Skeletal muscle cell (primary cell): Measurements from ENCODE around the gene C16orf92.
"Not testable (repeated sequence)": the region's sequence is repeated elsewhere in the genome, so short reads cannot be mapped to it uniquely, and the experiment has no call there.

Source experiments
- DNase-seq: peaks from one replicate; pipeline ENCODE4 v3.0.0-alpha.2; 2010; ENCODE audit warnings: low read depth
- H3K4me3 ChIP-seq: 2 replicates; pipeline ENCODE4 v1.5.1; 2011; ENCODE audit warnings: low read depth, mild to moderate bottlenecking, control low read depth, low read length, moderate library complexity

Gene C16orf92

DNA sequence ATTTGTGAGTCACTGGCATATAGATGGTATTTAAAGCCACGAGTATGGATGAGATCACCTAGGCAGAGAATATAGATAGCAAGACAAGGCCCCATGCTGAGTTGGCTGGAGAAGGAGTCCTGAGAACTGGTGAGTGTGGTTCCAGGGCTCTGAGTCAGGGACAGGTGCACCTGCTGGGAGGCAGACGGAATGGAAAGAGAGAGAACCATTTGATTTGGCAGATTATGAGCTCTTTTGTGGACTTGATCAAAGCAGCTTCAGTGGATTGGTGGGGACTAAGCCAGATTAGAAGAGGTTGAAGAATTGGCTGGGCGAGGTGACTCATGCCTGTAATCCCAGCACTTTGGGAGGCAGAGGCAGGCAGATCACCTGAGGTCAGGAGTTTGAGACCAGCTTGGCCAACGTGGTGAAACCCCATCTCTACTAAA, 4.3 kb upstream of the C16orf92 start:
- H3K4me3 ChIP-seq: no peak overlapping the region
- peak; percentile 12 for DNase-seq

DNA sequence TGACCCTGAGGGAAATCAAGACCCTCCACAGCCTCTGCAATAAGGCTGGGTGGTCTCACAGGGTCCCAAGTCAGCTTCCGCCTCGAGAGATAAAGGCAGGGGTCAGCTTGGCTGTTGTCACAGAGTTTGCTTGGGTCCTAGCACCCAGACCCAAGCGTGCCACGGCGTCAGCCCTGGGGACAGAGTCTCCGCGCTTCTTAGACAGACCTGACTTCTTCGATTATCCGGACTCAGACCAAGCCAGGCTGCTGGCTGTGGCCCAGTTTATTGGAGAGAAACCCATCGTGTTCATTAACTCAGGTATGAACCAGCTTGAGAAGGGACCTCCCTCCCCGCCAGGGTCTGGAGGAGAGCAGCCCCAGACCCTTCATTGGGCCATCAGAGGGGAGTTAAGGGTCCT, 588 bp downstream of the C16orf92 start:
- no peak overlapping the region for H3K4me3 ChIP-seq
- DNase-seq: no peak

DNA sequence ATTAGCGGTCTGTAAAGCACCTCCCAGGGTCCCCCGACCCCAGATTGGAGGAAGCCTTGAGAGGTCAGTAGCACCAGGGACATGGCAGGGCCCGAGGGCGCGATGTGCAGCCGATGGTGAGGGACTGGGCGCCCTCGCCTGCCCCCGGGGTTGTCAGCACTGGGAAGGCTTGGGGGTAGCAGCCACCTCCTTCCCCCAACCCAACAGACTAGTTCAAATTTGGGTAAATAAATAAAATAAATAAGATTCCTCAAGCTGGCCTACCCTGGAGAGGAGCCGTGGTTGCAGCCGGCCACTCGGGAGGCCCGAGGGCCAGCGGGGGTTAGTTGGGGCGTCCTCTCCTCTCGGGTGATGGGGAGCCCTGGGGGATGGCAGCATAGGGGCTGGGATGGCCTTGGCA, 1.5 kb downstream of the C16orf92 start:
- H3K4me3 ChIP-seq: no peak overlapping the region

DNA sequence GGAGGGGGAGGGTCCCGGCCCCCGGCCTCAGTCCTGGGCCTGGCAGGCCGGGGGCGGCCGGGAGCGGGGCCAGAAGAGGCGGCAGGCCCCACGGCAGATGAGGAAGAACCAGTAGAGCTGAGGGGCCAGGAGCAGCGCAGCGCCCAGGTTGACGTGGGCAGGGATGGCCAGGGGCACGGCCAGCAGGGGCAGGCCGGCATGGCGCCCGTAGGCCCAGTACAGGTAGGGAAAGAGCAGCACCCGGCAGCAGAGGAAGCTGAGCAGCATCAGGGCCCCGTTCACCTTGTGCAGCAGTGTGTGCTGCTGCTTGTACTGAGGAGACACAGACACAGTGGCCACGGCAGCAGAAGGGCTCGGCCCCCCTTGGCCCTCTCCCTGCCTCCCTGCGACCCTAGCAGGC, 2.2 kb downstream of the C16orf92 start:
- DNase-seq: no peak
- no peak overlapping the region for H3K4me3 ChIP-seq

More for the DNA sequence above, 1.5 kb downstream of the C16orf92 start:
- DNase-seq: no peak

DNA sequence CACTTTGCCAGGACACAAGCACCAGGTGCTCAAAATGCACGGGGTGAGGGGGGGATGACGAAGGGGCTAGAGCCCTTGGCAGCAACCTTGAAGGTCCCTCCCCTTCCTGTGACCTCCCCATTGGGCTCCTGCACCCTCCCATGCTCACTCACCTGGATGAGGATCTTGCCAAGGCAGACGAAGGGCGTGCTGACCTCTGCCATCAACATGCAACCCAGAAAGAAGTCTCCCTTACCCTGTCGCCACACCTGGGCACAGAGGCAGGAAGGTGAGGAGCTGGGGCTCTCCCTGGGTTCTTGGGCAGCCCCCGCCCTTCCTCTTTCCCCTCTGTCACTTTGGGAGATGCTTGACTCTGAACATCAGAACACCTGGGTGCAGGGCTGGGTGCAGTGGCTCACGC, 2.6 kb downstream of the C16orf92 start:
- DNase-seq: no peak
- H3K4me3 ChIP-seq: no peak overlapping the region

DNA sequence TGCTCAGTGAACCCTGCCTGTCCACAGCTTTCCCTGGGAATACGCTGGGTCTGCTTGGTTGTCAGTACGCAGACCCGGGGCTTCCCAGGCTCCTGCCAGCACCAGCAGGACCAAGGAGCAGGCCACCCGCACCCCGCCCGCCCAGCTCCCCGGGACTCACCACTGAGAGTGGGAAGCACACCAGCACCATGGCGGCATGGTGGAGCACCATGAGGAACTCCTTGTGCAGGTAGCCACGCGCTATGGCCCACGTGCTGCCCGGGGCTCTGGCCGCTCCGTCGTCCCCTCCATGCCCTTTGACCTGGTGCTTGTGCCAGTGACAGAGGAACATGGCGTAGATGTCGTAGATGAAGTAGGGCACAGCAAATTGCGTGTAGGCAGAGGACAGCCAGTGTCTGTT, 3.5 kb downstream of the C16orf92 start:
- DNase-seq: no peak
- H3K4me3 ChIP-seq: no peak overlapping the region

DNA sequence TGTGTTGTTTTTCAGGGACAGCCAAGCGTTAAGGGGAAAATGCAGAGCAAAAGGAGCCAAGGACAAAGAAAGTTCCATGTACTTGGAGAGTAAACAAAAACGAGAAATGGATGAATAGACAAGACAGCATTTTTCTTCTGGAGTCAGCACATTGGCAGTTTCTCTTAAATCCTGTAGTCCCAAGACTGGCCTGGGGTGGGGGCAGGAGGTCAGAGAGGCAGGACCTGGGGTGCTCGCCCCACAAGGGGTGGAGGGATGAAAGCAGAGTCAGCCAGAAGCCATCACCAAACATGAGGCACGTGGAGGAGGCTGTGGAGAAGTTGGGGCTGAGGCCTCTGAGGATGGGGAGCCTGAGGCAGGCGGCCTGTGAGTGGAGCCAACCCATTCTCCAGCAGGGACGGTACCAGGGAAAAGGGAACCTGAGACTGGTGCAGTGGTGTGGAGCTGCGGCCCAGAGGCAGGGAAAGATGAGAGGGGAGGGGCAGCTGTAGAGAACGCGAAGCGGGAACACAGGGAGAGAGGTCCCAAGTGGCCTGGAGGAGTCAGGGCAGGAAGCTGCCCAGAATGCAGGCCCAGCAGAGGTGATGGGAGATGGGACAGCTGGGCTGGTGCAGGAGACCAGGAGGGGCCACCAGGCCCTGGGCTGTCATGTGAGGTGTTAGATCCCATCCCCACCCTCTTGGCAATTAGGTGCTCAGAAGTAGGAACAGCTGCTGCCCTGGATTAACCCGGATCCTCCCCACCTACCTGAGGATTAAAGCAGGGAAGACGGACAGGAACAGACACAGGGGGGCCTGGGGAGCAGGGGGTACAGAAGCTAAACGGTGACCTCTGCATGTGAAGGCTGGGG, 4.8 kb downstream of the C16orf92 start:
- no peak overlapping the region for H3K4me3 ChIP-seq
- no peak for DNase-seq

DNA sequence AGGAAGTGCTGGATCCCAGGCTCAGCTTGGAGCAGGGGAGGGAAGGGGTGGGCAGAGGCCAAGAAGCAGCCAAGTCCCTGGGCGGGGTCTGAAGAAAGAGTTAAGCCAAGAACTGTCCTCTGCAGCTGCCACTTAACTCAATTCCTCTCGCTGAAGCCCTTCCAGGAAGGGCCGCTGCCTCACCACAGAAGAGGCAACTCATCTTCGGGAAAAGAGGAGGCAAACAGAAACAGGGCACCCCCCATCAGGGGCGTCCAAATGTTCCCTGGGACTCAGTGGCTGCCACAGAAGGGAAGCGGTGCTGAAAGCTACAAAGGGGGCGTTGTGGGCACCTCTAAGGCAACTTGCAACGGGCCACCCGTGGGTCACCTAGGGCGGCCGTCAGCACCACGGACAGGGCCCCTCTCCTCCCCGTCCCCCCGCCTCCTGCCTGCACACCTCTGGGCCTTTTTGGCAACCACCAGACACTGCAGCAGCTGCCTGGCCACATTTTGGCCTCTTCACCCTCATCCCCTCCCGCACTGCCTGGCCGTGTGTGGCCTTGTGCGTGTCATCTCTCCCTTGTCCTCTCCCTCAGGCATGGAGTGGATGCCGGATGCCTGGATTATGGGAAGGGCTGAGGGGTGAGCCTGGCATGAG, 5.6 kb downstream of the C16orf92 start:
- no peak for DNase-seq
- no peak overlapping the region for H3K4me3 ChIP-seq

DNA sequence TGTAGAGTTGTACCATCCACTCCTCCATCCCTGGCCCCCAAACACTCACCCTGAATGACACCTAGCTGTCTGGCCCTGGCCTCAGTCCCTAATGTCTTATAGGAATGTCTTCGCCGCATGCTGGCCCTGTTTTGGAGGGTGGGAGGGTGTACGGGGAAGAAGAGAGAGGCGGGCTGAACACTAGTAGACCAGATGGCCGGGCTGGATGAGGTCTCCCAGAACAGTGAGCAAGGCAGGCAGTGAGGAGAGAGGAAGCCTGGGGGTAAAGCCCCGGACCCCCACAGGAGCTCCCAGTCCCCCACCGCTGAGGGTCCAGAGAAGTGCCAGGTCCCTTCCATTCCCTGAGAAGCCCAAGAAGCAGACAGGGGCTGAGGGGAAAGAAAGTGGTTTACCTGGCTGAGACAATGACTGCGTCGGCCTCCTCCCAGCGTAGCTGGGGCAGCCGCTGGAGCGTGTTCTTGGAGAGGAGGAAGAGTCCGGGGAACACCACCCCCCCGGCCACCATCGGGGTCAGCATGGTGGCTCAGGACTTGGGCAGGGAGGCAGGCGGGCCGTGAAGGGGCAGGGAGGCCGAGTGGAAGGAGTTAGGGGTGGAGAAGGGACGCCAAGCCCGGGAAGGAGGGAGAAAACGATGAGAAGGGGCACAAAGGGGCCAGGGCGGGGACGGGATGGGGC, 7.2 kb downstream of the C16orf92 start:
- no peak overlapping the region for H3K4me3 ChIP-seq

DNA sequence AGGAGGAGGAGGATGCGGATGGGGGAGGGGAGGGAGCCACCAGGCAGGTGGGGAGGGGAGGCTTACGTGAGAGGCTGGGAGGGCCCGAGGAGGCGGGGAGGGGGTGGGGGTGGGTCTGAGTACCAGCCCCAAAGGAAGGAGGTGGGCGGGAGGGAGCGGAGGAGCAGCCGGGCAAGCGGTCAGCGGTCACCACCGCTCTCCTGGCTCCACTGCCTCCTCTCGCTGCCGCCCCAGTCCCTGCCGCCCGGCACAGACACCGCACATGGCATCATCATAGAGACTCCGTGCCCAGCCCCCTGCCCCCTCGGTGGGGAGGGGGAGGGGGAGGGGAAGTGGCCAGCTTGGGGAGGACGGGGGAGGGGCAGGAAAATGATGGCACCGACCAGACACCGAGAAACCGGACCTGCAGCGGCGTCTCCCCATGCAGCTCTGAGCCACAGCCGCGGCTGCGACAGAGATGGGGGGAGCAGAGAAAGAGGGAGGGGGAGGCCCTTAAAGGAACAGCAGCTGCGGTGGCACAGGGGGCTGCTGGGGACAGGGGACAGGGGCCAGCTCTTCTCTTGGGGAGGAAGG, 7.9 kb downstream of the C16orf92 start, which contains the start of gene TLCD3B:
Gene TLCD3B, minus strand, starts transcription at position 431 of the 573 bp plus-strand sequence. CDS start 744 bp downstream, outside the sequence.
- peak within 1 kb of the TSS; percentile 23 for H3K4me3 ChIP-seq

More for the DNA sequence above, 7.2 kb downstream of the C16orf92 start:
- no peak for DNase-seq

DNA sequence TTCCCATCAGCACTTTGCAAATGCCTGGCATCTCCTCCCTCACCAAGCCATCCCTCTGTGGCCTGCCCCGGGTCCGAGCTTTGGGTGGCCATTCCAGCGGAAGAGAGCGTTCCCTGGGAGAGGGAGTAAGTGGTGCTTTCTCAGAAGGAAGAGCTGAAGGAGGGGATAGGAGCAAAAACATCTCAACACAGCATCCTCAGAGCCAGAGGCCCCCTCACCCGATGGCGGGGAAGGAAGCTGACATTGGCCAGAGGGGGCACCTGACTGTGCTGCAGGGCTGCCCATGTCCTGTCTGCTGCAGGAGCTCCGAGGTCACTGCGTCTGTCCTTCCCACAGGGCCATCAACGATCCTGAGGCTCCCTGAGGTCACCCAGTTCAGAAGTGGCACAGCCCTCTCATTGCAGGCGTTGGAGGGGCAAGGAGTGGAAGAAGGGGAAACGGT, 8.5 kb downstream of the C16orf92 start:
- DNase-seq: no peak
- peak overlapping the region; percentile 23 for H3K4me3 ChIP-seq

More for the DNA sequence above, 7.9 kb downstream of the C16orf92 start, which contains the start of gene TLCD3B:
- no peak for DNase-seq

DNA sequence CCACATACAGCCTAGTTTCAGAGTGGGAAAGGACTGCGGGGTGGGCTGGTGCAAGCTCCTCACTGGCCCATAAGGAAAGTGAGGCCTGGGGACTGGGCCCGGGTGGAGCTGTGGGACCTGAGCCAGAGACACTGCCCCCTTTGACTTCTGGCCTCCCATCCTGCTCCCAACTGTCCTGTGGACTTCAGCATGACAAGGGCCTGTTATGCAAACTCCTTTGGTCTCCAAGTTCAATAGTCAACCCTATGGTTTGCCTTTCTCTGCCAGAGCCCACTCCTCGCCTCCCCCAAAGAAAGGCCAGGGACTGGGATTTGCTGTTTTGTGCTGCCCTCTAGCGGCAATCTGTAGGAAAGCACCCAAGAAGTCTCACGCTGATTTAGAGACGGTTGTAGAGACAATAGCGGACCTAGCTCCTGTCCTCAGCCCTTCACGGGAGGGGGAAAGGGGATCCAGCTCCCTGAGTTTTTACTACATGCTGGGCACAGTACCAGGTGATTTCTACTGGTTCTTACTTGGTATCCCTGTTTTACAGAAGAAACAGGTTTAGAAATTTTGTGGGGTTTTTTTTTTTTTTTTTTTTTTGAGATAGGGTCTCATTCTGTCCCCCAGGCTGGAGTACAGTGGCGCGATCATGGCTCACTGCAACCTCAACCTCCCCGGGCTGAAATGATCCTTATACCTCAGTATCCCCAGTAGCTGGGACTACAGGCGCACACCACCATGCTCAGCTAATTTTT, 9.3 kb downstream of the C16orf92 start:
- peak; percentile 12 for DNase-seq
- no peak overlapping the region for H3K4me3 ChIP-seq

DNA sequence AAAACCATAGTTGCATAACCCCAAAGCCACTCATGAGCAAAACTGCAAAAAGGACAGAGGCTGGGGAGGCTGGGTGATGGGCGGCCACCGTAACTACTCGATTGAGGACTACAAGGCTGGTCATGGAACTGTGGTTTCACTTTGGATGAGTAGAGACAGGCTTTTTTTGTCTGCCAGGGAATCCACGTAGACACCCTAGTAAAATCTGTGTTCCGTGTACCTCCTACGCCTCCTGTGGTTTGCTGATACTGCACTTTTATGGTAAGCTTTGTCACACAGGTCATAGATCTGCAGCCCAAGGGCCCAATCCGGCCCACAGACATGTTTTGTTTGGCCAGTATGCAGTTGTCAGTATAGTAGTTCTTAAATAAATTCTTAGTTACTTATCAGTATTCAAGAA, 10.3 kb downstream of the C16orf92 start:
- no peak for DNase-seq
- no peak overlapping the region for H3K4me3 ChIP-seq

DNA sequence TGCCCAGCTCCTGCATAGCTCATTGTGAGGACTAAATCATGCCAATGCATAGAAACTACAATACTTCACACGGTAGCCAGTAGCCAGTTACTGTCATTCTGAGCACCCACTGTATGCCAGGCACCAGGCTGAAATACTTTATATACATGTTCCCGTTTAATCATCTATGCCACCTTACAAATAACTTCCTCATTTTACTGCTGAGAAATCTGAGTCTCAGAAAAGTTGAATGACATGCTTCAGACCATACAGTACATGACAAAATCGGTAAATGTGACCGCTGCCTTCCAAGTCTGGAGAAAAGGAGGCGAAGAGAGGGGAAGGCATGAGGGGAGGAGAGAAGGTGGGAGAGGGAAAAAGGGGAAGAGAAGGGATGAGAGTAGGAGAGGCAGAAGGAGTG, 17.2 kb downstream of the C16orf92 start:
- no peak for DNase-seq
- H3K4me3 ChIP-seq: no peak overlapping the region

DNA sequence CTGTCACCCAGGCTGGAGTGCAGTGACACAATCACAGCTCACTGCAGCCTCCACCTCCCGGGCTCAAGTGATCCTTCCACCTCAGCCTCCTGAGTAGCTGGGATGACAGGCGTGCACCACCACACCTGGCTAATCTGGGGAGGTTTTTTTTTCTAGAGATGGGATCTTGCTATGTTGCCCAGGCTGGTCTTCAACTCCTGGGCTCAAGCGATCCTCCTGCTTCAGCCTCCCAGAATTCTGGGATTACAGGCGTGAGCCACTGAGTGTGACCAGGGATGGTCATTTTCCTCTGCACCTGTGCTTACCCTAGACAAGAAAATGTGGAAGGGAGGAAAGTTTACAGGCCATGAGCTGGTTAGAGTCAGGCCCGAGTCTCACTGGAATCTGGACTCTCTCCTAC, 17.7 kb downstream of the C16orf92 start:
- H3K4me3 ChIP-seq, DNase-seq: not testable (repeated sequence)

DNA sequence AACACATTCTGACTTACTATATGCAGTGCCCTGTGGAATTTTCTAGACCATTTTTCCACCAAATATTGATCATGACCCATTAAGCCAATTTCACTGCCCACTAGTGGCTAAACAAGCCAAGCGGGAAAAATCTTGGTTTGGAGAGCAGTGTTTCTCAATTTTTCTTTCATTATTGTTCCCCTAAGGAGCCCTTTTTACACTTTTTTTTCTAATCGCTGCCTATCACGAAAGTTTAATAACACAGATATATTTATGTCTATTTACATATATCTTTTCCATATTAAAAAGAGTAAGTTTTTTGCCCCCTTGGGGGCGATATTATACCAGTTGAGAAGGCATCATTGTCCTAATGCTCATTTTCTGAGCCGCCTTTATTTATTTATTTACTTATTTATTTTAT, 18.8 kb downstream of the C16orf92 start:
- DNase-seq: no peak
- no peak overlapping the region for H3K4me3 ChIP-seq

DNA sequence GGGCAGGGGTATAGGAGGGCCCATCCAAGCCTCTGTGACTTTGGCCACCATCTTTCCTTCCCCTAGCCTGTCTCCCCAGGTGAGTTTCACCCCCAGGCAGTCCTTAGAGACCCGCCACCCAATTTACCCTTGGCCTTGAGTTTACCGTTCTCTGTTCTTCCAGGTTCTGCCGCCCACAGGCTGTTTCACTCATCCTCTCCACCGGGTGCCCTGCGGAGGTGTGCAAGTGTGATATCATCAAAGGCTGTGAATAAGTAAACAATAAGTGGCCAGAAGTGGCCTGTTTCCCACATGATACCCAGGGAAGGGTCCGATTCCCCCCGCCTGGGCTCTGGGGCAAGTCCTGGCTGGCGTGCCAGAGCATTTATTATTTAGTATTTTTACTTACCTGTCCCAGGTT, 23.2 kb downstream of the C16orf92 start:
- H3K4me3 ChIP-seq: no peak overlapping the region
- DNase-seq: no peak

DNA sequence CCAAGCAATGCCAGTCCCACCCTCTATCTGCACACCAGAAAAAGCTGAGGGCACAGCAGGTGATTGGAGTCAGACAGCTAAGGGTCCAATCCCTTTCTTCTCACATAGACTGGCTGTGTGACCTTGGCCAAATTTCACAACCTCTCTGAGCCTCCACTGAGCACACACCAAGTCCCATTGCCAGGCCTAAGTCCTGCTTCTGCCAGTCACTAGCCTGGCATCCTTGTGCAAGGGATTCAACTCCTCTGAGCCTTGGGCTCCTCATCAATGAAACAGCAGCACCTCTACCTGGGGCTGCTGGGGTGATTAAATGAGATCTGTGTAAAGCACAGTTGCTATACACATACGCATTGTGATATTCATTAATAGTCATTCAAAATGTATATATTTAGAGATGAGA, 23.6 kb downstream of the C16orf92 start:
- H3K4me3 ChIP-seq: no peak overlapping the region
- DNase-seq: no peak

DNA sequence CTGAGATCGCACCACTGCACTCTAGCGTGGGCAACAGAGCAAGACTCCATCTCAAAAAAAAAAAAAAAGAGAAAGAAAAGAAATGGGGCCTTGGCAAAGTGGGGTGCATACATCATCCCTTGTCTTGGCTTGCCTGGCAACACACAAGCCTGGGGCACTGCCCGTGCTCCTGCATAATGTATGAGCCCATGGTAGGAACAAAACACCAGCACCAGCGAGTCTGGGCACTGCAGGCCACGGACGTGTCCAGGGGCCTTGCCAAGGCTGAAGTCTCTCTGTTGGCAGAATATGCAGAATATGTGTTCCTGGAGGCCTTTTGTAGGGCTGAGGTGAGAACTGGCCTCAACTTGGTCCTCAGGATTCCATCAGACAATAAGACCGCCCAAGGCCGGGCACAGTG, 26.9 kb downstream of the C16orf92 start:
- no peak for DNase-seq
- no peak overlapping the region for H3K4me3 ChIP-seq
